ENCODE results near the gene RSPH4A. TPM values are rescaled to one million over a fixed set of nuclear protein-coding genes. Genes with fewer than 3 reads are reported as not detected.

The RSPH4A gene
- 1.1 TPM in 1 of 2 replicates, not detected in the other for total RNA-seq

DNA sequence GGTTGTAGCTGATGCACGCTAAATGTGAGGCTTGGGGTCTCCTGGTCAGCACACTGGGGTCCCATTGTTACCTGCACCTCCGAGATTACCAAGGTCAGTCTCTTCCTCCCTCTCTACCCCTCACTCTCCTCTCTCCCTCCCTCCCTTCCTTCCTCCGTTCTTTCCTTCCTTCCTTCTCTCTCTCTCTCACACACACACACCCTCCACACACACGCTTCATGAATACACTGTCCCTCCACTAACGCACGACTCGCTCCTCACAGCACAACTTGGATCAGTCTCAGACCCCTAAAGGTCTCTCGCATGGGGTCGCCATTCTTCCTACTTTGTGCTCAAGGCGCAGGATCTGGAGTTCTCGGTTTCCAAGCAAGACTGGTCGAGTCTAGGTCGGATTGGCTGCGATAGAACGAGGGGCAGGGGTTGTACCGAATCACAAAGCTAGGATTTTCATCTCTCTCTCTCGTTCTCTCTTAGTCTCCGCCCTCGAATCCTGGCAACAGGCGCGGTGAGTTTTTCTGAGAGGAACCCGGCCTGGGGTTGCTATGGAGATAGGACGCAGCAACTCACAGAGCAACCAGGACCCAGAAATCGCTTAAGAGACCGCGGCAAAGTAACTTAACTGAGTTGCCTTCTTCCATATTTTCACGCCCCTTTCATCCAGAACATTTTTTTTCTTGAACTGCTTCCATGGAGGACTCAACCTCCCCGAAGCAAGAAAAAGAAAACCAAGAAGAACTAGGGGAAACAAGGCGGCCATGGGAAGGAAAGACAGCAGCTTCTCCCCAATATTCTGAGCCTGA, at the start of gene RSPH4A:
RSPH4A (plus strand) TSS at position 543 of the 800 bp plus-strand sequence; CDS start at position 688, 145 bp downstream.

DNA sequence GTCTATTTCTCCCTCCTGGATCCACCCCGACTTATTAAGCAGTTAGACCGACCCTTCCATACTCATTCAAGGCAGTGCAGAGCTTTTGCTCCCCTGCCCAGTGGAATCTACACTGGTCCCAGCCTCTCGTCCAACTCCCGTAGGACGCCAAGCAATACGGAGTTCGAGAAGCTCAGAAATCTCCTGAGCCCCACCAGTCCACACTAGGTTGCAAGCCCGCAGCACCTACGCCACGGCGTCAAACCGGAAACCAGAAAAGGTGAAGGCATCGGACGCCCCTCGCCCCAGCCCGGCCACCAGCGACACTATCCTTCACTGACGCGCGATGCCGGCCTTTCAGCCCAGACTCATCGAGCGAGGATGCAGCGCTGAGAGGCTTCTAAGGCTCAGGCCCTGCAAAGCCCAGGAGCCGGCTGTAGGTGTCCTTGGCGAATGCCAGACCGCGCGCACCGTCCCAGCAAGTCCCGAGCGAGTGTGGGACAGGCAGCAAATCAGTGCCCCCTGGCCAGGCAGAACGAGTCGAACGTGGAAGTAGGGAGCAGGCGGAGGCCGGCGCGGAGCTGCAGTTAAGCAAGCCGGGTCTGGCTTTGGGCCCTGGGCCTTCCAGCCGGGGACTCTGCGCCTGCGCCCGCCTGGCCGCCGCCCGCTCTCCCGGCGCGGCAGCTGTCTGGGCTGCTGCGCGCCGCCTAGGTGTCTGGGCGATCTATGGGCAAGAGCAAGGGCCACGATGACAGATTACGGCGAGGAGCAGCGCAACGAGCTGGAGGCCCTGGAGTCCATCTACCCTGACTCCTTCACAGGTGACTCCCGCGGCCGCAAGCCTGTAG, 45.2 kb upstream of the RSPH4A start, which contains the start of gene RWDD1:
RWDD1 (plus strand) TSS at position 649 of the 827 bp plus-strand sequence; CDS start at position 728, 79 bp downstream.

DNA sequence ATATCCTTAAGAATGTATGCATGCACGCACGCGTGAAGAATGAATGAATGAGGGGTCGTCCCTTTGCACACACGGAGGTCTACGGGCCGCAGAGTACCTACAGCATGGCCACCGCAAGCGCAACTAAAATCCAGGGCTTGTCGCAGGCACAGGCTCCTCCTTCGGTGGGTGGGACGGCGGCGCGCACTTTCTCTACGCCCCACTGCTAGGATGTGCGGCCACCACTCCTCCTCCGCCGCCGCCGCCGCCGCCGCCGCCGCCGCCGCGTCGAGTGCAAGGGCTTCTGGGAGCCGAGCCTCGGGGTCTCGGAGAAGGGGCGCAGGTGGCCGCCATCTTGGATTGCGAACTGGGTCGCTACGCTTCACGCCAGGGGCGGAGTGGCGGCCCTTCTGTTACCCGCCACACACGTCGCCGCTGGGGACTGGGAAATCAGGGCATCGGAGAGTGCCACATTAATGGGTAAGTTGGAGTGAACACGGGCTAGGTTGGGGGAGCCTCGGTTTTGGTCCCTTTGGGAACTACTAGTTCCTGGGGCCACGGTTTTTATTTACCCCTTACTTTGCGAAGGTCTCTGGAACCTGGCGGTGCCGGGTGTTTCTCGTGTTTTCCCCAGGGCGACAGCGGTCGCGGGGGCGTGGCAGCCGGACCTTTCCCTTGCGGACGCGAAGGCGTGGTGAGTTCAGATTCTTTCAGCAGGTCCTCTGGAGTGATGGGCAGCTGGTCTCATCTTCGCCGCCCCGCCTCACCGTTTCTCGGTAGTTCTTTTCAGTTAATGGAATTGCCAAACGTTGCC, 64.8 kb downstream of the RSPH4A start, which contains the start of gene KPNA5:
KPNA5 (plus strand) TSS at position 332 of the 793 bp plus-strand sequence; CDS start at position 456, 124 bp downstream.

Other genes starting within 250 kb of the RSPH4A start
- 36.8 and 44.2 TPM in 2 replicates for gene DSE, start 245.5 kb upstream of the RSPH4A start, total RNA-seq
- 0.68 and 1.8 TPM in 2 replicates for gene CALHM6, start 155.1 kb upstream of the RSPH4A start, total RNA-seq
- gene CALHM5, start 104.8 kb upstream of the RSPH4A start, total RNA-seq = 1.4 and 4.2 TPM in 2 replicates
- gene TRAPPC3L, start 70.8 kb upstream of the RSPH4A start, total RNA-seq = 0.47 TPM in 1 of 2 replicates, not detected in the other
- not detected in 2 replicates for gene CALHM4, start 62.7 kb upstream of the RSPH4A start, total RNA-seq
- 28.8 and 33.4 TPM in 2 replicates for gene RWDD1, start 45.0 kb upstream of the RSPH4A start, total RNA-seq
- 7.6 and 7.7 TPM in 2 replicates for gene ZUP1, start 52.3 kb downstream of the RSPH4A start, total RNA-seq
- gene KPNA5, start 64.7 kb downstream of the RSPH4A start, total RNA-seq = 3.2 and 3.4 TPM in 2 replicates
- gene FAM162B, start 149.2 kb downstream of the RSPH4A start, total RNA-seq = 0.23 and 1.2 TPM in 2 replicates
- not detected in 2 replicates for gene GPRC6A, start 212.6 kb downstream of the RSPH4A start, total RNA-seq